Astrocyte (in vitro differentiated cells and primary cell): ENCODE results near the gene CHCHD3. TPM values are rescaled to one million over a fixed set of nuclear protein-coding genes. Genes with fewer than 3 reads are reported as not detected.

ENCODE experiments used
- DNase-seq: peaks from one replicate; pipeline ENCODE4 v3.0.0-alpha.2; 2010; ENCODE audit warnings: low read depth
- FAIRE-seq: peaks from 2 replicates; lab custom pipeline; 2011; peaks lifted over from hg19 to GRCh38; lab: Jason Lieb, UNC
- H2AFZ ChIP-seq: 2 replicates; pipeline ENCODE4 v1.6.0; 2012; ENCODE audit warnings: low read depth, low read length, inconsistent platforms
- H3K27ac ChIP-seq: 2 replicates; pipeline ENCODE4 v1.5.1; 2011; ENCODE audit warnings: low read depth, low read length, inconsistent platforms
- H3K27me3 ChIP-seq: 2 replicates; pipeline ENCODE4 v1.6.0; 2011; ENCODE audit warnings: low read length, inconsistent platforms; ENCODE audit not compliant: insufficient read depth
- H3K36me3 ChIP-seq: 2 replicates; pipeline ENCODE4 v1.5.1; 2011; ENCODE audit warnings: low read length, inconsistent platforms; ENCODE audit not compliant: insufficient read depth
- H3K4me1 ChIP-seq: 2 replicates; pipeline ENCODE4 v1.5.1; 2011; ENCODE audit warnings: low read length, inconsistent platforms; ENCODE audit not compliant: insufficient read depth
- H3K4me2 ChIP-seq: 2 replicates; pipeline ENCODE4 v1.6.0; 2012; ENCODE audit warnings: low read length, inconsistent platforms
- H3K4me3 ChIP-seq: 2 replicates; pipeline ENCODE4 v1.5.1; 2011; ENCODE audit warnings: low read depth, mild to moderate bottlenecking, low read length, inconsistent platforms; ENCODE audit not compliant: insufficient read depth
- H3K79me2 ChIP-seq: 2 replicates; pipeline ENCODE4 v1.6.0; 2012; ENCODE audit warnings: mild to moderate bottlenecking, low read length, inconsistent platforms; ENCODE audit not compliant: insufficient read depth
- H3K9ac ChIP-seq: 2 replicates; pipeline ENCODE4 v1.6.0; 2012; ENCODE audit warnings: mild to moderate bottlenecking, low read length, inconsistent platforms
- H3K9me3 ChIP-seq: 2 replicates; pipeline ENCODE4 v1.5.1; 2012; ENCODE audit warnings: low read depth, mild to moderate bottlenecking, low read length, inconsistent platforms; ENCODE audit not compliant: insufficient read depth
- H4K20me1 ChIP-seq: 2 replicates; pipeline ENCODE4 v1.6.0; 2012; ENCODE audit warnings: low read length, inconsistent platforms; ENCODE audit not compliant: insufficient read depth
- H3K27ac Mint-ChIP-seq: one replicate; pipeline ENCODE4 v1.8.0; 2021; ENCODE audit warnings: mild to moderate bottlenecking, mixed read lengths; ENCODE audit not compliant: unreplicated experiment
- H3K27me3 Mint-ChIP-seq: one replicate; pipeline ENCODE4 v1.8.0; 2021; ENCODE audit warnings: low read depth, mixed read lengths; ENCODE audit not compliant: unreplicated experiment
- H3K36me3 Mint-ChIP-seq: one replicate; pipeline ENCODE4 v1.8.0; 2021; ENCODE audit warnings: low read depth, mixed read lengths; ENCODE audit not compliant: unreplicated experiment
- H3K4me1 Mint-ChIP-seq: one replicate; pipeline ENCODE4 v1.8.0; 2021; ENCODE audit warnings: low read depth, mixed read lengths; ENCODE audit not compliant: unreplicated experiment
- H3K4me3 Mint-ChIP-seq: one replicate; pipeline ENCODE4 v1.8.0; 2021; ENCODE audit warnings: mild to moderate bottlenecking, moderate library complexity, mixed read lengths; ENCODE audit not compliant: unreplicated experiment
- H3K9me3 Mint-ChIP-seq: one replicate; pipeline ENCODE4 v1.8.0; 2021; ENCODE audit warnings: mild to moderate bottlenecking, mixed read lengths; ENCODE audit not compliant: unreplicated experiment
- CTCF ChIP-seq: IDR thresholded peaks from 2 replicates; pipeline ENCODE4 v1.5.1; 2011; ENCODE audit warnings: low read depth, mild to moderate bottlenecking, inconsistent platforms, low read length, moderate library complexity; ENCODE audit not compliant: insufficient read depth
- EZH2 ChIP-seq: IDR thresholded peaks from 2 replicates; pipeline ENCODE4 v1.6.1; 2012; ENCODE audit warnings: mild to moderate bottlenecking, low read length, inconsistent platforms; ENCODE audit not compliant: insufficient read depth
- total RNA-seq: library from RNA; stranded (reverse); gene quantifications from 2 replicates; pipeline ENCODE4 v1.2.1, GENCODE V29; 2021

Gene CHCHD3
- total RNA-seq, 1 donor from 2014 or later, result 63.1 TPM

GRCh38 chr7:132855901-132856300 is 226.0 kb downstream of the CHCHD3 start:
- no peak overlapping the region for H3K9ac ChIP-seq
- TF ChIP-seq CTCF (no peak), EZH2 (no peak)
- H3K27me3 Mint-ChIP-seq, result no peaks in the 10 kb centered on the region
- H3K4me2 ChIP-seq, result no peak overlapping the region
- no peaks in the 10 kb centered on the region for H3K4me1 Mint-ChIP-seq
- no peak overlapping the region for H2AFZ ChIP-seq
- no peak overlapping the region for H3K4me3 ChIP-seq
- H3K27ac ChIP-seq, result no peak overlapping the region
- H4K20me1 ChIP-seq, result peaks cover 4% of the 10 kb centered on the region
- no peak overlapping the region for H3K4me3 Mint-ChIP-seq
- DNase-seq, result no peak
- no peaks in the 10 kb centered on the region for H3K9me3 ChIP-seq
- H3K79me2 ChIP-seq, result no peaks in the 10 kb centered on the region
- H3K27me3 ChIP-seq, result no peaks in the 10 kb centered on the region
- H3K36me3 ChIP-seq, result no peaks in the 10 kb centered on the region
- FAIRE-seq, result no peak
- H3K27ac Mint-ChIP-seq, result no peak overlapping the region
- H3K36me3 Mint-ChIP-seq, result peaks cover 2% of the 10 kb centered on the region
- H3K9me3 Mint-ChIP-seq, result no peaks in the 10 kb centered on the region
- H3K4me1 ChIP-seq, result no peaks in the 10 kb centered on the region

DNA sequence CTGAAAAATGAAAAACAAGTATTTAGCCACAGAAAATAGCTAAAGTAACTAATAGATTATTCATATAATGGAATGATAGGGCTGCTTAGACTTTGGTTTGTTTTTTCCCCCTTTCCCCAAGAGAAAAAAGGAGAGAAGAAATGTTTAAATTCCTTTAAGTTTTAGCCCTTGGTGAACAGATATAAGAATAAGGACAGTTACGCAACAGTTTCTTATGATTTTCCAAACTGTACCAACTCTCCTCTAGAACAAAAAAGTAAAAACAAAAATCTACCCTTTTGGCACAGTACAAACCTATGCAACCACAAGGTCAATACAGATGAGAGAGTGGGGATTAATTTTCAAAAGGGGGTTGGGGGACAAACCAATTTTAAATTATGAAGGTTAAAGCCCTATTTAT is 227.7 kb downstream of the CHCHD3 start:
- no peak overlapping the region for H3K27ac ChIP-seq
- H3K4me3 ChIP-seq, result no peak overlapping the region
- no peak overlapping the region for H3K9ac ChIP-seq
- no peak overlapping the region for H3K4me2 ChIP-seq
- H2AFZ ChIP-seq, result no peak overlapping the region
- no peaks in the 10 kb centered on the region for H3K79me2 ChIP-seq
- Mint-ChIP-seq H3K4me1 (no peaks in the 10 kb centered on the region), H3K4me3 (no peak overlapping the region), H3K9me3 (no peaks in the 10 kb centered on the region), H3K27me3 (no peaks in the 10 kb centered on the region), H3K36me3 (peaks cover 2% of the 10 kb centered on the region), H3K27ac (no peak overlapping the region)
- H4K20me1 ChIP-seq, result no peaks in the 10 kb centered on the region
- no peak for DNase-seq
- no peak for FAIRE-seq
- no peaks in the 10 kb centered on the region for H3K36me3 ChIP-seq
- no peaks in the 10 kb centered on the region for H3K4me1 ChIP-seq
- no peaks in the 10 kb centered on the region for H3K27me3 ChIP-seq
- TF ChIP-seq CTCF (no peak), EZH2 (no peak)
- no peaks in the 10 kb centered on the region for H3K9me3 ChIP-seq

DNA sequence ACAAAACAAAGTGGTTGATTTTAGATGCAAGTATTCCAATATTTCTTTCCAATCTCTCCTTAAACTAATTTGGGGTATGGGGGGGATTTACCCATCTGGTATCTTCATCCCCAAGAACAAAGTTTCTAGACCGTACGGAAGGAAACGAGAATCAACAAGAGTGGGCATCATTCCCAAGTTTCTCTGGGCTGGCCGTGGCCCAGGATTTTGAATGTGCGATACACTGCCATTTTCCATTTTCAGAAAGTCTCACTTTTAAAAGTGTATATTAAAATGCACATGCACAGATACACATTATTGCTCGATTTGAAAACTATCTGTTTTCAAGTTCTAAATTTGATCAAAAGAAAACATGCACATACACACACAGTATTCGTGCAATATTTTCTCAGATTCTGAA is 234.5 kb downstream of the CHCHD3 start:
- no peak overlapping the region for H3K4me3 Mint-ChIP-seq
- Histone ChIP-seq H3K4me3 (no peak overlapping the region), H3K79me2 (no peaks in the 10 kb centered on the region), H3K4me2 (no peak overlapping the region), H2AFZ (no peak overlapping the region), H3K27ac (no peak overlapping the region), H4K20me1 (no peaks in the 10 kb centered on the region), H3K9me3 (no peaks in the 10 kb centered on the region), H3K4me1 (no peaks in the 10 kb centered on the region), H3K9ac (no peak overlapping the region), H3K27me3 (no peaks in the 10 kb centered on the region), H3K36me3 (no peaks in the 10 kb centered on the region)
- FAIRE-seq (no peak), DNase-seq (no peak)
- H3K36me3 Mint-ChIP-seq, result peaks cover 3% of the 10 kb centered on the region
- no peaks in the 10 kb centered on the region for H3K27me3 Mint-ChIP-seq
- H3K9me3 Mint-ChIP-seq, result no peaks in the 10 kb centered on the region
- H3K4me1 Mint-ChIP-seq, result no peaks in the 10 kb centered on the region
- TF ChIP-seq EZH2 (no peak), CTCF (no peak)
- no peak overlapping the region for H3K27ac Mint-ChIP-seq
